Measurements from ENCODE around the gene TMEM132A.
"Not testable (repeated sequence)": the region's sequence is repeated elsewhere in the genome, so short reads cannot be mapped to it uniquely, and the experiment has no call there.

Gene TMEM132A

GRCh38 chr11:60897496-60897895 is 26.8 kb upstream of the TMEM132A start:
- H3K9me3 ChIP-seq (ENCODE audit: control insufficient read depth, insufficient read depth, low read length) = no peaks in the 10 kb centered on the region
- H3K9ac ChIP-seq (ENCODE audit: low read depth, low read length) = no peak overlapping the region
- H3K36me3 ChIP-seq (ENCODE audit: insufficient read depth, low read length) = peaks cover 48% of the 10 kb centered on the region
- no peaks in the 10 kb centered on the region for H3K4me1 ChIP-seq (ENCODE audit: insufficient read depth, low read length)

- Histone ChIP-seq H3K9me3 (ENCODE audit: control insufficient read depth, insufficient read depth, low read length) (no peaks in the 10 kb centered on the region), H3K36me3 (ENCODE audit: insufficient read depth, low read length) (peaks cover 43% of the 10 kb centered on the region), H3K4me1 (ENCODE audit: insufficient read depth, low read length) (no peaks in the 10 kb centered on the region), H3K9ac (ENCODE audit: low read depth, low read length) (no peak overlapping the region)
Measured at GRCh38 chr11:60899046-60899936, 25.0 kb upstream of the TMEM132A start.

GRCh38 chr11:60899977-60900376 is 24.3 kb upstream of the TMEM132A start:
- Histone ChIP-seq H3K9me3 (ENCODE audit: control insufficient read depth, insufficient read depth, low read length) (no peaks in the 10 kb centered on the region), H3K9ac (ENCODE audit: low read depth, low read length) (no peak overlapping the region), H3K4me1 (ENCODE audit: insufficient read depth, low read length) (0 out of 2 replicates have a peak, but pooled peaks cover 4% of the 10 kb centered on the region), H3K36me3 (ENCODE audit: insufficient read depth, low read length) (peaks cover 38% of the 10 kb centered on the region)

- H3K36me3 ChIP-seq (ENCODE audit: insufficient read depth, low read length) = peaks cover 37% of the 10 kb centered on the region
Measured at GRCh38 chr11:60900673-60901404, 23.4 kb upstream of the TMEM132A start.

GRCh38 chr11:60902625-60903024 is 21.6 kb upstream of the TMEM132A start:
- H3K4me1 ChIP-seq (ENCODE audit: insufficient read depth, low read length) = 0 out of 2 replicates have a peak, but pooled peaks cover 4% of the 10 kb centered on the region
- no peak overlapping the region for H3K9ac ChIP-seq (ENCODE audit: low read depth, low read length)
- no peaks in the 10 kb centered on the region for H3K9me3 ChIP-seq (ENCODE audit: control insufficient read depth, insufficient read depth, low read length)
- H3K36me3 ChIP-seq (ENCODE audit: insufficient read depth, low read length) = peaks cover 34% of the 10 kb centered on the region

More at GRCh38 chr11:60900673-60901404, 23.4 kb upstream of the TMEM132A start:
- Histone ChIP-seq H3K9me3 (ENCODE audit: control insufficient read depth, insufficient read depth, low read length) (no peaks in the 10 kb centered on the region), H3K9ac (ENCODE audit: low read depth, low read length) (no peak overlapping the region), H3K4me1 (ENCODE audit: insufficient read depth, low read length) (0 out of 2 replicates have a peak, but pooled peaks cover 4% of the 10 kb centered on the region)

- Histone ChIP-seq H3K9me3 (ENCODE audit: control insufficient read depth, insufficient read depth, low read length) (no peaks in the 10 kb centered on the region), H3K9ac (ENCODE audit: low read depth, low read length) (peak overlapping the region; percentile 84), H3K36me3 (ENCODE audit: insufficient read depth, low read length) (peaks cover 18% of the 10 kb centered on the region), H3K4me1 (ENCODE audit: insufficient read depth, low read length) (0 out of 2 replicates have a peak, but pooled peaks cover 4% of the 10 kb centered on the region)
Measured at GRCh38 chr11:60905047-60905446, 19.2 kb upstream of the TMEM132A start.

- Histone ChIP-seq H3K4me1 (ENCODE audit: insufficient read depth, low read length) (0 out of 2 replicates have a peak, but pooled peaks cover 4% of the 10 kb centered on the region), H3K9me3 (ENCODE audit: control insufficient read depth, insufficient read depth, low read length) (no peaks in the 10 kb centered on the region), H3K36me3 (ENCODE audit: insufficient read depth, low read length) (peaks cover 16% of the 10 kb centered on the region), H3K9ac (ENCODE audit: low read depth, low read length) (peak overlapping the region; percentile 84)
Measured at GRCh38 chr11:60905551-60906113, 18.6 kb upstream of the TMEM132A start.

- peaks cover 10% of the 10 kb centered on the region for H3K36me3 ChIP-seq (ENCODE audit: insufficient read depth, low read length)
- H3K9ac ChIP-seq (ENCODE audit: low read depth, low read length) = peak within 1 kb of the TSS; percentile 84
- H3K4me1 ChIP-seq (ENCODE audit: insufficient read depth, low read length) = 0 out of 2 replicates have a peak, but pooled peaks cover 4% of the 10 kb centered on the region
- no peaks in the 10 kb centered on the region for H3K9me3 ChIP-seq (ENCODE audit: control insufficient read depth, insufficient read depth, low read length)
Measured at GRCh38 chr11:60906132-60906972, 17.9 kb upstream of the TMEM132A start, which contains the start of gene PRPF19. Gene PRPF19 (minus strand): TSS chr11:60906585. CDS start chr11:60906382, 203 bp downstream.

- Histone ChIP-seq H3K36me3 (ENCODE audit: insufficient read depth, low read length) (no peaks in the 10 kb centered on the region), H3K9ac (ENCODE audit: low read depth, low read length) (no peak overlapping the region), H3K9me3 (ENCODE audit: control insufficient read depth, insufficient read depth, low read length) (no peaks in the 10 kb centered on the region), H3K4me1 (ENCODE audit: insufficient read depth, low read length) (peaks cover 15% of the 10 kb centered on the region)
Measured at GRCh38 chr11:60908803-60909202, 15.5 kb upstream of the TMEM132A start.

GRCh38 chr11:60909680-60910280 is 14.5 kb upstream of the TMEM132A start:
- H3K9me3 ChIP-seq (ENCODE audit: control insufficient read depth, insufficient read depth, low read length); H3K36me3 ChIP-seq (ENCODE audit: insufficient read depth, low read length); H3K9ac ChIP-seq (ENCODE audit: low read depth, low read length): not testable (repeated sequence)
- H3K4me1 ChIP-seq (ENCODE audit: insufficient read depth, low read length) = peaks cover 12% of the 10 kb centered on the region

- no peaks in the 10 kb centered on the region for H3K9me3 ChIP-seq (ENCODE audit: control insufficient read depth, insufficient read depth, low read length)
- no peak overlapping the region for H3K9ac ChIP-seq (ENCODE audit: low read depth, low read length)
- H3K36me3 ChIP-seq (ENCODE audit: insufficient read depth, low read length) = no peaks in the 10 kb centered on the region
- peaks cover 12% of the 10 kb centered on the region for H3K4me1 ChIP-seq (ENCODE audit: insufficient read depth, low read length)
Measured at GRCh38 chr11:60910281-60910687, 14.0 kb upstream of the TMEM132A start.

- H3K4me1 ChIP-seq (ENCODE audit: insufficient read depth, low read length) = peaks cover 14% of the 10 kb centered on the region
- no peak overlapping the region for H3K9ac ChIP-seq (ENCODE audit: low read depth, low read length)
- H3K36me3 ChIP-seq (ENCODE audit: insufficient read depth, low read length) = no peaks in the 10 kb centered on the region
Measured at GRCh38 chr11:60910711-60911380, 13.4 kb upstream of the TMEM132A start.

More at GRCh38 chr11:60910711-60911380, 13.4 kb upstream of the TMEM132A start:
- no peaks in the 10 kb centered on the region for H3K9me3 ChIP-seq (ENCODE audit: control insufficient read depth, insufficient read depth, low read length)

All from ES-I3 (cell line).